Measurements from ENCODE around the gene BDKRB2. TPM values are rescaled to one million over a fixed set of nuclear protein-coding genes. Genes with fewer than 3 reads are reported as not detected.

BDKRB2 gene
- total and polyA plus RNA-seq, 2 donors (not counting 1 experiment from before 2014, with no cell fraction given), result 24.0 to 91.5 TPM

GRCh38 chr14:96156804-96157760 lies 47.6 kb upstream of the BDKRB2 start:
- Histone ChIP-seq H3K36me3 (ENCODE audit: control insufficient read depth, insufficient read depth, low read length) (no peaks in the 10 kb centered on the region), H3K27me3 (ENCODE audit: control insufficient read depth, insufficient read depth, low read length) (no peaks in the 10 kb centered on the region), H3K4me1 (ENCODE audit: control insufficient read depth, extremely low read depth, insufficient read depth, low read length) (no peaks in the 10 kb centered on the region), H3K79me2 (ENCODE audit: control insufficient read depth, insufficient read depth, low read length) (no peaks in the 10 kb centered on the region), H3K9me3 (ENCODE audit: control insufficient read depth, insufficient read depth, low read depth, low read length) (no peaks in the 10 kb centered on the region), H3K9ac (ENCODE audit: insufficient read depth, low read length) (no peak overlapping the region), H2AFZ (ENCODE audit: low read length) (no peak overlapping the region), H3K4me2 (ENCODE audit: extremely low read depth, insufficient read depth, low read length) (no peak overlapping the region), H4K20me1 (ENCODE audit: control insufficient read depth, extremely low read depth, insufficient read depth, low read length) (no peaks in the 10 kb centered on the region), H3K27ac (ENCODE audit: insufficient read depth, low read length) (no peak overlapping the region), H3K4me3 (replicated peaks in 1 of 4; ENCODE audit: control extremely low read depth in 1 of 4, insufficient read depth in 1 of 4, low read depth in 3 of 4, low read length in 4 of 4) (no peak overlapping the region)
- DNase-seq (ENCODE audit: low read depth in 2 of 2), result no peak
- TF ChIP-seq EZH2 (IDR thresholded peaks at IDR 0.05; ENCODE audit: low read length, missing control alignments), result no peak
- no peak for TF ChIP-seq CTCF (conservative IDR thresholded peaks at IDR 0.05 in 1 of 2, IDR thresholded peaks at IDR 0.05 in 1 of 2; ENCODE audit: low read depth in 1 of 2, low read length in 2 of 2)

DNA sequence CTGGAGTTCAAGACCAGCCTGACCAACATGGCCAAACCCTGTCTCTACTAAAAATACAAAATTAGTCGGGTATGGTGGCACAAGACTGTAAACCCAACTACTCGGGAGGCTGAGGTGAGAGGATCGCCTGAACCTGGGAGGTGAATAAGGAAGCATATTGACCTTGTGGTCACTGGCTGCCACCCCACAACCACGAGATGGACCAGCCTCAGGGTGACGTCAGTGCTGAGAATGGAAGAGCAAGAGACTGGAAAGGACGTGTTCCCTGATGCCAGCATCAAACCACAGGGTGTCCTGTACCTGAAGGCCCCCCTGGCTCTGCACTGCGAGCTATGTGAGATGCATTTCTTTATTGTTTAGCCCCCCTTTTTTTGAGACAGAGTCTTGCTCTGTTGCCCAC lies 45.9 kb upstream of the BDKRB2 start:
- Histone ChIP-seq H3K36me3 (ENCODE audit: control insufficient read depth, insufficient read depth, low read length) (no peaks in the 10 kb centered on the region), H3K79me2 (ENCODE audit: control insufficient read depth, insufficient read depth, low read length) (no peaks in the 10 kb centered on the region), H3K27me3 (ENCODE audit: control insufficient read depth, insufficient read depth, low read length) (no peaks in the 10 kb centered on the region), H2AFZ (ENCODE audit: low read length) (no peak overlapping the region), H3K27ac (ENCODE audit: insufficient read depth, low read length) (no peak overlapping the region), H3K4me3 (replicated peaks in 1 of 4; ENCODE audit: control extremely low read depth in 1 of 4, insufficient read depth in 1 of 4, low read depth in 3 of 4, low read length in 4 of 4) (no peak overlapping the region), H3K4me1 (ENCODE audit: control insufficient read depth, extremely low read depth, insufficient read depth, low read length) (no peaks in the 10 kb centered on the region), H3K9ac (ENCODE audit: insufficient read depth, low read length) (no peak overlapping the region), H3K4me2 (ENCODE audit: extremely low read depth, insufficient read depth, low read length) (no peak overlapping the region), H4K20me1 (ENCODE audit: control insufficient read depth, extremely low read depth, insufficient read depth, low read length) (no peaks in the 10 kb centered on the region), H3K9me3 (ENCODE audit: control insufficient read depth, insufficient read depth, low read depth, low read length) (no peaks in the 10 kb centered on the region)
- no peak for TF ChIP-seq CTCF (conservative IDR thresholded peaks at IDR 0.05 in 1 of 2, IDR thresholded peaks at IDR 0.05 in 1 of 2; ENCODE audit: low read depth in 1 of 2, low read length in 2 of 2)
- no peak for TF ChIP-seq EZH2 (IDR thresholded peaks at IDR 0.05; ENCODE audit: low read length, missing control alignments)
- no peak for DNase-seq (ENCODE audit: low read depth in 2 of 2)

- Histone ChIP-seq H3K4me2 (ENCODE audit: extremely low read depth, insufficient read depth, low read length) (no peak overlapping the region), H3K9me3 (ENCODE audit: control insufficient read depth, insufficient read depth, low read depth, low read length) (no peaks in the 10 kb centered on the region), H4K20me1 (ENCODE audit: control insufficient read depth, extremely low read depth, insufficient read depth, low read length) (no peaks in the 10 kb centered on the region), H3K4me1 (ENCODE audit: control insufficient read depth, extremely low read depth, insufficient read depth, low read length) (no peaks in the 10 kb centered on the region), H3K4me3 (replicated peaks in 1 of 4; ENCODE audit: control extremely low read depth in 1 of 4, insufficient read depth in 1 of 4, low read depth in 3 of 4, low read length in 4 of 4) (no peak overlapping the region), H3K9ac (ENCODE audit: insufficient read depth, low read length) (no peak overlapping the region), H3K27ac (ENCODE audit: insufficient read depth, low read length) (no peak overlapping the region), H3K27me3 (ENCODE audit: control insufficient read depth, insufficient read depth, low read length) (no peaks in the 10 kb centered on the region), H2AFZ (ENCODE audit: low read length) (no peak overlapping the region), H3K36me3 (ENCODE audit: control insufficient read depth, insufficient read depth, low read length) (no peaks in the 10 kb centered on the region), H3K79me2 (ENCODE audit: control insufficient read depth, insufficient read depth, low read length) (no peaks in the 10 kb centered on the region)
- no peak for DNase-seq (ENCODE audit: low read depth in 2 of 2)
- TF ChIP-seq EZH2 (IDR thresholded peaks at IDR 0.05; ENCODE audit: low read length, missing control alignments) (no peak), CTCF (conservative IDR thresholded peaks at IDR 0.05 in 1 of 2, IDR thresholded peaks at IDR 0.05 in 1 of 2; ENCODE audit: low read depth in 1 of 2, low read length in 2 of 2) (no peak)
Measured at GRCh38 chr14:96160076-96160912, 44.3 kb upstream of the BDKRB2 start.
